Measurements from ENCODE around the gene CHML.

- TF ChIP-seq CTCF (IDR thresholded peaks at IDR 0.05) = no peak
- no peak for TF ChIP-seq EZH2 (IDR thresholded peaks at IDR 0.05)
- no peak for TF ChIP-seq EZH2phosphoT487 (IDR thresholded peaks at IDR 0.05)
These were observed 33.6 kb downstream of the CHML start for GRCh38 chr1:241606544-241606943.
